ENCODE data around the gene E2F6.

GRCh38 chr2:11465485-11466306 lies at the start of gene E2F6:
- TF ChIP-seq POLR2AphosphoS5 (IDR thresholded peaks at IDR 0.05; ENCODE audit: low read depth) (no peak), CTCF (IDR thresholded peaks at IDR 0.05; ENCODE audit: insufficient read depth, low read length) (no peak), GABPA (IDR thresholded peaks at IDR 0.05; ENCODE audit: low read depth) (0 out of 2 replicates have a peak, but pooled peaks have one; percentile 13), REST (IDR thresholded peaks at IDR 0.05; ENCODE audit: insufficient replicate concordance, low read depth) (no peak)
